Measurements from ENCODE around the gene PLCH2. TPM values are rescaled to one million over a fixed set of nuclear protein-coding genes. Genes with fewer than 3 reads are reported as not detected.

PLCH2 gene
- total RNA-seq, 2 donors from 2014 or later: 6.9 to 7.1 TPM

Other genes with a start within 250 kb of the PLCH2 start
- 10 to 100 TPM; 26.6 to 43.8 TPM for gene SKI, start 248.0 kb upstream of the PLCH2 start, total RNA-seq
- 1 to 10 TPM; 2.0 to 5.7 TPM for gene MORN1, start 84.7 kb upstream of the PLCH2 start, total RNA-seq
- gene RER1, start 84.4 kb upstream of the PLCH2 start, total RNA-seq: 100 to 1,000 TPM; 102 to 135 TPM
- gene PEX10, start 63.7 kb upstream of the PLCH2 start, total RNA-seq: 10 to 100 TPM in 1 of 2 donors, 1 to 10 TPM in 1; 4.7 to 17.0 TPM
- gene PANK4, start 50.3 kb downstream of the PLCH2 start, total RNA-seq: 10 to 100 TPM; 45.7 to 79.7 TPM
- under 1 TPM in 1 of 2 donors, not detected in 1; 0.19 TPM for gene HES5, start 54.0 kb downstream of the PLCH2 start, total RNA-seq
- 100 to 1,000 TPM; 124 to 183 TPM for gene TNFRSF14, start 80.1 kb downstream of the PLCH2 start, total RNA-seq
- gene PRXL2B, start 110.5 kb downstream of the PLCH2 start, total RNA-seq: 10 to 100 TPM; 34.7 to 38.8 TPM
- 1 to 10 TPM; 1.4 to 2.5 TPM for gene MMEL1, start 156.7 kb downstream of the PLCH2 start, total RNA-seq